ENCODE results near the gene CXCL1.

The CXCL1 gene

DNA sequence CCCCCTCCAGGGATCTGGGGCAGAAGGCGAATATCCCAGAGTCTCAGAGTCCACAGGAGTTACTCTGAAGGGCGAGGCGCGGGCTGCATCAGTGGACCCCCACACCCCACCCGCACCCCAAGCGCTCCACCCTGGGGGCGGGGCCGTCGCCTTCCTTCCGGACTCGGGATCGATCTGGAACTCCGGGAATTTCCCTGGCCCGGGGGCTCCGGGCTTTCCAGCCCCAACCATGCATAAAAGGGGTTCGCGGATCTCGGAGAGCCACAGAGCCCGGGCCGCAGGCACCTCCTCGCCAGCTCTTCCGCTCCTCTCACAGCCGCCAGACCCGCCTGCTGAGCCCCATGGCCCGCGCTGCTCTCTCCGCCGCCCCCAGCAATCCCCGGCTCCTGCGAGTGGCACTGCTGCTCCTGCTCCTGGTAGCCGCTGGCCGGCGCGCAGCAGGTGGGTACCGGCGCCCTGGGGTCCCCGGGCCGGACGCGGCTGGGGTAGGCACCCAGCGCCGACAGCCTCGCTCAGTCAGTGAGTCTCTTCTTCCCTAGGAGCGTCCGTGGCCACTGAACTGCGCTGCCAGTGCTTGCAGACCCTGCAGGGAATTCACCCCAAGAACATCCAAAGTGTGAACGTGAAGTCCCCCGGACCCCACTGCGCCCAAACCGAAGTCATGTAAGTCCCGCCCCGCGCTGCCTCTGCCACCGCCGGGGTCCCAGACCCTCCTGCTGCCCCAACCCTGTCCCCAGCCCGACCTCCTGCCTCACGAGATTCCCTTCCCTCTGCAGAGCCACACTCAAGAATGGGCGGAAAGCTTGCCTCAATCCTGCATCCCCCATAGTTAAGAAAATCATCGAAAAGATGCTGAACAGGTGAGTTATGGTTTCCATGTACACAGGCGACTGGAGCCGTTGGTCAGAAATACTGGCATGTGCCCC, at the start of gene CXCL1:
TSS of gene CXCL1 (plus strand) at position 264 of the 926 bp plus-strand sequence. CDS start at position 342, 78 bp downstream.
- no peak for DNase-seq

DNA sequence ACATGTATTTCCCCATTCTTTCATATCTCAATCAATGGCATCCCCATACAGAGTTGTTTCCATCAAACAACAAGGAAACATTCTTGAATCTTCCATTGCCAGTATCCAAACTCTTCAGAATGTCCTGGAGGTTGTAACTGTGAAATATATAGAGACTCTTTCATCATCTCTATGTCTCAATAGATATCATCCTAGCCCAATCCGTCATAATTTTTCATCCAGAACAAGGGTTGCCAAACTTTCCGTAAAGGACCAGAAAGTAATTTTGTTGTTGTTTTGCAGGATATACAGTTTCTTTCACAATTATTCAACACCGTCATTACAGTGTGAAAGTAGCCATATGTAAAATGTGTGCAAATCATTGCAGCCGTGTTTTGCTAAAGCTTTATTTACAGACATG, 47.9 kb upstream of the CXCL1 start:
- no peak for DNase-seq

DNA sequence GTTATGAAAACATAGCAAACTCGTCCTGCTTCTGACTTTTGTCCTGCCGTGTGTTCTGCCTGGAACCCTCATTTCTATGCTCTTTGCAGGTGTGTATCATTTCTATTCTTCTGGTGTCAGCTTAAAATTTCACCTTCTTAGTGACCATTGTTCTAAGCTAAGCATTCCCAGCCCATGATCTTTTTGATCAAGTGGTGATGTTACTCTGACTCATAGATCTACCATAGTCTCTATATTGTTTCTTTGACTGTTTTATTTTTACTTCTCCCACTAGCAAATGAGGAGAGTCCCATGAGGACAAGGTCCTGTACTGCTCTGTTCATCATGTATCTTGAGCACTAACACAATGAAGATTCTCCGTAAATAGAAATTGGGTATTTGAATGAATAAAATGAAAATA, 46.8 kb upstream of the CXCL1 start:
- DNase-seq: no peak

DNA sequence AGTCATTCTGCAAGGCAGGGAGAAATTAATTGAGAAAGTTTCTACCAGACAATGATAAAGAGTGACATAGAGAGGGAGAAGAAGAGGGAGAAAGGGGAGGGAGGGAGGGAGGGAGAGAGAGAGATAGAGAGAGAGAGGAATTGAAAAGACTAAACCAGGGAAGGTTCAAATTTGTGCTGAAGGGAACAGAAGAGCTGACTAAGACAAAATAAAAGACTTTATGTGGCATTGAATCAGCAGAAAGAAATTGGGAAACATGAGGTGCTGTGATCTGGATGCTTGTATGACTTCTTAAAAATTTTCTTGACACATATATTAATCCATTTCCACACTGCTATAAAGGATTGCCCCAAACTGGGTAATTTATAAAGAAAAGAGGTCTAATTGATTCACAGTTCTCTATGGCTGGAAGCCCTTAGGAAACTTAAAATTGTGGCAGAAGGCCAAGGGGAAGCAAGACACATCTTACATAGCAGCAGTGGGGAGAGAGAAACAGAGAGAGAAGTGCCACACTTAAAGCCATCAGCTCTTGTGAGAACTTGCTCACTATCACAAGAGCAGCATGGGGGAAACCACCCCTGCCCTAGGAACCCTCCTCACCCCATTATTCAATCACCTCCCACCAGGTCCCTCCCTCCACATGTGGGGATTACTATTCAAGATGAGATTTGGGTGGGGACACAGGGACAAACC, 46.2 kb upstream of the CXCL1 start:
- no peak for DNase-seq

DNA sequence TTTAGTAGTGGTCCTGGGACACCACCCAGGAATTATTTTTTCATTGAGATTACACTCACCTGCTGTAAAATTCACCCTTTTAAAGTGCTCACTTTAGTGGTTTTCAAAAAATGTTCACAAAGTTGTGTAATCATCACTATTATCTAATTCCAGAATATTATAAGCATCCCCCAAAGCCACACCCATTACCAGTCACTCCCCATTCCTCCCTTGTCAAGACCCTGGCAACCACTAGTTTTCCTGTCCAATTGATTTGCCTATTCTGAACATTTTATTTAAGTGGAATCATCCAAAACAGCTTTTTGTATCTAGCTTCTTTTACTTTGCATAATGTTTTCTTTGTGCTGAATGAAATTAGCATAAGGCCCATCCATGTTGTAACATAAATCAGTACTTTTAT, 45.4 kb upstream of the CXCL1 start:
- no peak for DNase-seq

DNA sequence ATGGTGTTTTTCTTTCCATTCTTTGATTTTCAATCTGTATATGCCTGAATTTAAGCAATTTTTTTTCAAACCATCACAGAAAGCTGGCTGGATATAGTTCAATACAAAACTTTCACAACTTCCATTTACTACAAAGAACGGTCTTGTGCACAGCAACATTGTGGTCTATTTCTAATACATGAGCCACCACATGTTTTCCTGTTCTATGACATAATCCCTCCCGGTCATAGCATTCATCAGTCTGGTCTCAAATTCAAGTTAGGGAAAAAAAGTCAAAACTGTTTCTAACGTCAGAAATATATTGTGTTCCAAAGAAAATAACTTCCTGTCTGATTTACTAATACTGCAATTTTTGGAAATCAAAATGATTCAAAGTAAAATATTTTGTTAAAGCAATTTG, 40.2 kb upstream of the CXCL1 start:
- DNase-seq: no peak

DNA sequence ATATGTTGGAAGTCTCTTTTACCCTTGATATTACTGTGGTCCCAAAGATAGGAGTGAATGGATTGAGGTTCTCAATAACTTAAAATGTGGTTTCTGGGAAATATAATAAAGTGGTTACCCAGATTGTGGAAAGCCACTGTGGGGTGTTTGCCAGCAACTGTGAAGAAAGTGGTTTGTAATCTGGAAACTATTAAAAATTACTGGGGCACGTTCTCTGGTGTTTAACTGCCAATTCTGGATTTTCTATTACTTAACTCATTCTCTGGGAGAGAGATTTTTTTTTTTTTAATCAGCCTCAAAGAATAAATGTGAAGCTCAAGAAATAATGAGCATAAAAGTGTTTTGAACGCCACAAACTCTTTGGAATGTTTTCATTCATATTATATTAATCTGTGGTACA, 37.6 kb upstream of the CXCL1 start:
- no peak for DNase-seq

DNA sequence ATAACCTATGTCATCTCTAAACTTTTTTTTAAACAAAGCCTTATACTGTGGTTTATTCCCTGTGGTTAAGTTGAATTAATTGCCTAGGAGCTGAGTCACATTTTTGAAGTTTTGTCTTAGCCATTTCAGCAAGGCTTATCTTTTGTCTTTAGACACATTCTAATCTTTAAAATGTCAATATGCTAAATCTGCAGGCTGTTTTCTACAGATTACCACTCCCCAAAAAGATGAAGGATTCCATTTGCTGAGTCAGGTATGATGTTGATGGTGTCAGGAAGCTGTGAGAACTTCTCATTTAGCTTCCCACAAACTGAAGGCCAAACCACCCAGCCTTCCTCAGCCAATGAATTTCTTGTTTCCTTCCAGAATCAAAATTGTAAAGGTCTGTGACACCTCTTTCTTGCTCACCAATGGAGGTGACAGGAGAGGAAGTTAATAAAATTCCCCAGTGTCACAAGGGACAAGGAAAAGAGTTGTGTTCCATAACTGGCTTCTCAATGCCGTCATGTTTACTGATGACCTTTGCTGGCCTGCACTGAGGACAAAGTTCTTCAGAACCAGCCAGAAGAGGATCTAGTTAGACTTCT, 36.4 kb upstream of the CXCL1 start:
- no peak for DNase-seq

DNA sequence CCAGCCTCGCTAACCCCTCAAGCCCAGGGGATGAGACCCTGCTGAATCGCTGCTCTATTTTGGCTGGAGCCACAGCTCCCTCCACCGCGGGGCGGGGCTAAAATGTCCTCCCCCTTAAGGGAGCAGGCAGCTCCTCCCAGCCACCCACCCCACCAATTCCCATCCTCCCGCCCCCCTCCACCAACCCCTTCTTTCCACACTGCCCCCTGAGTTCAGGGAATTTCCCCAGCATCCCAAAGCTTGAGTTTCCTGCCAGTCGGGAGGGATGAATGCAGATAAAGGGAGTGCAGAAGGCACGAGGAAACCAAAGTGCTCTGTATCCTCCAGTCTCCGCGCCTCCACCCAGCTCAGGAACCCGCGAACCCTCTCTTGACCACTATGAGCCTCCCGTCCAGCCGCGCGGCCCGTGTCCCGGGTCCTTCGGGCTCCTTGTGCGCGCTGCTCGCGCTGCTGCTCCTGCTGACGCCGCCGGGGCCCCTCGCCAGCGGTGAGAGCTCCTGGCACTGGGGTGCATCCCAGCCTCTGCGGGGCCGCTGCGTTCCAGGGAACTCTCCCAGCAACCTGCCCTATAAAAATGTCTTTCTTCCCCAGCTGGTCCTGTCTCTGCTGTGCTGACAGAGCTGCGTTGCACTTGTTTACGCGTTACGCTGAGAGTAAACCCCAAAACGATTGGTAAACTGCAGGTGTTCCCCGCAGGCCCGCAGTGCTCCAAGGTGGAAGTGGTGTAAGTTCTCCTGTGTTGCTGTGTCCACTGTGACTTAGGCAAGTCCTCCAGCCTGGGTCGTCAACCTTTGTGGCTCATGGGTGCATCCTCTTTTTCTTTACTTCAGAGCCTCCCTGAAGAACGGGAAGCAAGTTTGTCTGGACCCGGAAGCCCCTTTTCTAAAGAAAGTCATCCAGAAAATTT, 32.6 kb upstream of the CXCL1 start, which contains the start of gene CXCL6:
TSS of gene CXCL6 (plus strand) at position 306 of the 907 bp plus-strand sequence. CDS start at position 379, 73 bp downstream.
- no peak for DNase-seq

DNA sequence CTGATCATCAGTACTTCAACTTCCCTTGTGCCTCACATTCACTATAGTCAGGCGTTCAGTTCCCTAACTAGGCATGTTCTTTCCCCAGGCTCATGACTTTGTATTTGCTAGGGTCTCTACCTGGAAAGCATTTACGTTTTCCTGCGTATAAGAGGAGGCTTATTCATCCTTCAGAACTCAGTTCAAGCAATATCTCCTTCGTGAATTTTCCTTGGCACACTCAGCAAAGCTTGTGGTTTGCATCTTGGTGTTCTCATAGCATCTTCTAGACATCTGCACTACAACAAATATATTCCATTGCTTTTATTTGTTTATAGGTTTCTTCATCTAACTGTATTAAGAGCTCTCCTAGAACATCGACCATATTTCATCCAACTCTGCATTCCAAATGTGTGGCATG, 30.1 kb upstream of the CXCL1 start:
- DNase-seq: no peak

DNA sequence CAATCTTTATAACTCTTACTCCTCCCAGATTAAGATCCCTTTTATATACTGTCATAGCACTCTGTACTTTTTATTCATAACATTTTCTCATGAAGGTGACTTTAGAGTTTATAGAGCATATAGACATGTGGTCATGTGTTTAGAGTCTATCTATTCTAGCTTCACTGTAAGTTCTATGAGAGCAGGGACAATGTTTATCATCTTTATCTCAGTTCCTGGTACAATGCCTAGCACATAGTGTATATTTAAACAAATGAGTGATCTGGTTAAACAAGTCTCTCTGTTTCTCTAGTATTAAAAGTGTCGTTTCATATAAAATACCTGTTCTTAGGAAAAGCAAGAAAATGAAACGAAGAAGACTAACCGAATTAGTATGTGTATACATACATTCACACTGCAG, 29.5 kb upstream of the CXCL1 start:
- DNase-seq: no peak

DNA sequence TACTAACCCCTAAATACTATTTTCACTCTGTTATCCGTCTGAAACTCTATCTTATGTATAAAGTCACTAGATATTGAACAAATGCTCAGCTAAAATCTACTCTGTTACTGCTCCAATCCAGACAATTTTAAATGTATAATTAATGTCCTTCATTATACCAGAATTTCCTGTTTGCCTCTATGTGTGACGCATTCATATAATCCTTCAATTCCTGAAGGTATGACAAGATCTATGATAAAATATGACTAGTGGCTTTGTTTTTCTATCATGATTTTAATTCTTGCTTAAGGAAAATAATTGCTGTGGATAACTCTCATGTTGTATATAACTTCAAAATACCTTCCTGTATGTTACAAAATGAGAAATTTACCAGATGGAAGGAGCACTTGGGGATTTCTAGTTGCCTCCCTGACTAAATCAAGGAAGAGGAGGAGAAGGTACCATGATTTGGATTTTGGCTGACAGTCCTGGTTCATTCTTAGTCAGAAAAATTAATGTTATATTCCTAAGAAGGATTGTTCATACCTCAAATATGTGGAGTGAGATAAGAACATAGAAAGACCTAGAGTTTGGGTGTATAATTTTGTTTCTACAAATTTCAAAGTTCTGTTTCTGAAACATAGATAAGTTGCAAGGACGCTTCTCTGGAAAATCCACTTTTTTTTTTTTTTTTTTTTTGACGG, 27.8 kb upstream of the CXCL1 start:
- DNase-seq: no peak

DNA sequence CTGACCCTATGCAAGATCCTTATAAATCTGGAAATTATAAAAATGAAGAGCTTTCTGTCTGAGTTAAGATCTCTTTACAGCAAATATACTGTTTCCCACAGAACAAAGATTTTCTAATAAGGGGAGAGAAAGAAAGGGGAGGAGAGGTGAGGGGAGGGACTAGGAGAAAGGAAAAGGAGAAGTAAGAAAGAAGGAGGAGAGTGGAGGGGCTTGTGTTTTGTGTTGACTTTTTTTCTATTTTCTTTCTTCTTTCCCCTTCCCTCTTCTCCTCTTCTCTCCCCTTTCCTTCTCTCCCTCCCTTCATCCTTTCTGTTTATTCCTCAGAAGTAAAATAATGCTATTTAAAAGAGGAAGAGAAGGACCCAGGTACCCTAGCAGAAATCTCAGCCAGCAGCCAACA, 26.5 kb upstream of the CXCL1 start:
- DNase-seq: no peak

DNA sequence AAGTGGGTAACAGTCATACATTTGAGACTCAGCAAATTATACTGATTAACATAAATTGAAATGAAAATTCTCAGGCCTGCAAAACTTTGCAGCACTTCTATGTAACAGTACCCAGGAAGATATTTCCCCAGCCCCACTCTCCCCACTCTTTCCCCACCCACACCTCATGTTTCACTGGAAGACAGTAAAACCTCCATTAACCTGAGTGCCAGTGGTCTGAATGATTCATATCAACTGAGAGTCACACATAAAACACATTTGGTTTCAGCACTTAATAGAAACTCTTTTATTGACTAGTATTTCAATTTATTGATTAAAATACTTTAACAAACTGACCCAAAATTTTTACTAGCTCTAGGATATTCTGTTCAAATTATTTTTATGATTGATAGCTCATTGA, 25.8 kb upstream of the CXCL1 start:
- no peak for DNase-seq

DNA sequence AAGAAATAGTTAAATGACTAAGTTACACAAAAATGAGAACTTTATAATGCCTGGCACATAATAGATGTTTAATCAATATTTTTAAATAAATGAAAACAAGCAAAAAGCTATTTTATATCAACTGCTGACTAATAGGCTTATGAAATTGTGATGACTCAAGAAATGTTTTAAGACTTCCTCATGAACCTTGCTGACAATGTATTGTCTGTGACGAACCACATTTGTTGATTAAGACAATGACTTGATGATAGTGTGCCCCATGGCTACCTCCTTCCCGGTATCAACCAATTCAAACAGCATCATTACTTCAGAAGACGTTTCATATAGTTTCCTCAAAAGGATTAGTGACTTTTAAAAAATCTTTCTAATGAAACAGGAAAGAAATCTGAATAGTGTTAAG, 24.8 kb upstream of the CXCL1 start:
- no peak for DNase-seq

DNA sequence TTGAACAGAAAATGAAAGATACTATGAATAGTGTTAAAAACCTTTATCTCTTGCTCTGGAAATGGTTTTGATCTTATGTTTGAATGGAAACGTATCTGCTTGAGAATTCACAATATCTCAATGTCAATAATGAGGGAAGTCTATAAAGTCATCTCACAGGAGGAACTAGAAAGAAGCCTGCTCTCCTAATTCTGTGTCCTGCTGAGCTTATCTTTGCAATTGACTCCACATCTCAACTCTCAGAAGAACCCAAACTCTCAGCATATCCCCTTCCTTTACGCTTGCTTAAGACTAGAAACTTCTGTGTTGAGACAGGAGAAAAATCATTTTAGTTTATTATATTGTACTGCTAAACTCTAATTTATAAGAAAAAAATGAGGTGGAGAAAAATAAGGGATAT, 24.4 kb upstream of the CXCL1 start:
- DNase-seq: no peak

DNA sequence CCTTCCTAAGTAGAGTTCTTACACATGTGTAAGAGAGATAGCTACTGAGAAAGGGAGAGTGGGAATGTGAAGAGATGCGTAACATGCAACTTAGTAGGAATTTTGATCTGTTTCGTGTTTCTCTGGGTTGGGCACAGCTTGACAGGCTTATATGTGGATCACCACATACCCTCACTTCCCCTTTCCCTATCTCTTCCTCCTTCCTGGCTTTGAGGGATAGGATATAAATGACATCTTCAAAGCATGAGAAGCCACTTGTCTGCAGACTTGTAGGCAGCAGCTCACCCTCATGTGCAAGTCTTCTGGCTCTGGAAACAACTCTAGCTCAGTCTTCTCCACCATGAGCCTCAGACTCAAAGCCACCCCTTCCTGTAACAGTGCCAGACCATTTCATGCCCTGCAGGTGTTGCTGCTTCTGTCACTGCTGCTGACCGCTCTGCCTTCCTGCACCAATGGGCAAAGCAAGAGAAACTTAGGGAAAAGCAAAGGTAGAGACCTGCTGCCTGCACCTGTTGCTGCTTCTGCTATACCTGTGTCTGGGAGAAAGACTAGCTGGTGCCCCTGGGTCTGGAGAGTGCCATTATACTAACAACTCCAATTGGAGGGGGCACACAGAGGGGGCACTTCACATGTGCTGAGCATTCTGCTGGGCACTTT, 21.5 kb upstream of the CXCL1 start:
- DNase-seq: no peak

DNA sequence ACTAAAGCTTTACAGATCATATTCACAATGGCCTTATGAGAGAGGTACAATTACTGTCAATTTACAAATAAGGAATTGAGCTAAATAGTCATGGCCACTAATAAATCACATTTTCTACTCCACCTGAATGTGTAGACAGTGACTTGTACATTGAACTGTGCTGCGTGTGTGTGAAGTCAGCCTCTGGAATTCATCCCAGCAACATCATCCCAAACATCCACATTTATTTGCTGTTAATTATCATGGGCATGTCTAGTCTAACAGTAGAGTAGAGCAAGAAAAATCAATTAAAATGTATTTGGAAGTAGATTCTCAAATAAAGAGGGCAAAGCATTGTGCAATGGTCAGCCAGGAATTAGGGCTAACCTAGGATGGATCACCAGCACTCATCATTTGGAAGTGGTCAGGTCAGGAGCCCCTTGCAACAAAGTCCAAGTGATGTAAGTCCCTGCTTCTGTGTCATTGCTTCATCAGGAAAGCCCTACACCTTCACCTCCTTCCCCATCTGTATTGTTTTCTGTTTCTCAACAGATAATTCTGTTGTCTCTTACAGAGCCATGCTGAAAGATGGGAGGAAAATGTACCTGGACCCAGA, 20.9 kb upstream of the CXCL1 start:
- no peak for DNase-seq

DNA sequence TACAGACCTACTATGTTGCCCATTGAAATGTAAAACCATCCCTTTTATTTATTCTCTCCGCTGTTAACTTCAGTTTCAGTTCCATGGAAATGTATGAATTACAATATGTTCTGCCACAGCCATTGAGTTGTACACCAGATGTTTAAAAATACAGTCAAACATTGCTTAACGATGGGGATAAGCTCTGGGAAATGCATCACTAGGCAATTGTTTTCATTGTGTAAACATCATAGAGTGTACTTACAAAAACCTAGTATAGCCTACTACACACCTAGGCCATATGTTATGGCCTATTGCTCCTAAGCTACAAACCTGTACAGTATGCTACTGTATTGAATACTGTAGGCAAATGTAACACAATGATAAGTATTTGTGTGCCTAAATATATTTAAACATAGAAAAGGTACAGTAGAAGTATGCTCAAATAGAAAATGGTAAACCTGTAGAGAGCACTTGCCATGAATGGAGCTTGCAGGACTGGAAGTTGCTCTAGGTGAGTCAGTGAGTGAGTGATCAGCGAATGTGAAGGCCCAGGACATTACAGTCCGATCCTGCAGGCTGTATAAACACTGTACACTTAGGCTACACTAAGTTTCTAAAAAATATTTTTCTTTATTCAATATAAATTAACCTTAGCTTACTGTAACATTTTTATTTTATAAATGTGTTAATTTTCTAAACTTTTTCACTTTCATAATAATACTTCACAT, 18.8 kb upstream of the CXCL1 start:
- no peak for DNase-seq

DNA sequence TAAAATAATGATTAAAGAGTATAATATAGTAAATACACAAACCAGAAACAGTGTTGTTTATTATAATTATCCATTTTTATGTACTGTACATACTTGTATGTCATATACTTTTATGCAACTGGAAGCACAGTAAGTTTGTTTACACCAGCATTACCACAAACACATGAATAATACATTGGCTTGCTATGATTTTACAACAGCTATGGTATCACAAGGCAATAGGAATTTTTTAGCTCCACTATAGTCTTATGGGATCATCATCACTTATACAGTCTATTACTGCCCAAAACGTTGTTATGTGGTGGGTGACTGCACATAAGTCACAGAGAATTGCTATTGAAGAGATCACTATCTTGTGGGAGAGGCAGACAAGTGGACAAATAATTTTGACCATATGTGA, 17.9 kb upstream of the CXCL1 start:
- DNase-seq: no peak

DNA sequence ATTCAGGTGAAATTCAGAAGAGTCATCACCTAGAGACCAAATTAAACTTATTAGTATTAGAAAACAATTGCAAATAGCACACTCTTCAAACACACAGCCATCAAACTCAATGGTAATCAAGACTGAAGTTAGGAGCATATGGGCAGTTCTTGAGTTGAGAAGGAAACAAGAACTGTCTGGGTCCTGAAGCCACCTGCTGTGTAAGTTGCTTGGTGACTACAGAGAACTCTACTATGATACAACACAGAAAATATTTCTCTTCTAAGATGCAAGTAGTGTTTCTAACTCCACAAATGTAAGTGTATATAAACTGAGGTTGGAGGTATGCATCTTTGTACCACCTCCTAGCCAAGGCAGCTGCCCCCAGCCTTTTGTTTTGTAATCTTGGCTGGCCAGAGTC, 16.4 kb upstream of the CXCL1 start:
- DNase-seq: no peak
